ENCODE data around the gene RAB11FIP3.

DNA sequence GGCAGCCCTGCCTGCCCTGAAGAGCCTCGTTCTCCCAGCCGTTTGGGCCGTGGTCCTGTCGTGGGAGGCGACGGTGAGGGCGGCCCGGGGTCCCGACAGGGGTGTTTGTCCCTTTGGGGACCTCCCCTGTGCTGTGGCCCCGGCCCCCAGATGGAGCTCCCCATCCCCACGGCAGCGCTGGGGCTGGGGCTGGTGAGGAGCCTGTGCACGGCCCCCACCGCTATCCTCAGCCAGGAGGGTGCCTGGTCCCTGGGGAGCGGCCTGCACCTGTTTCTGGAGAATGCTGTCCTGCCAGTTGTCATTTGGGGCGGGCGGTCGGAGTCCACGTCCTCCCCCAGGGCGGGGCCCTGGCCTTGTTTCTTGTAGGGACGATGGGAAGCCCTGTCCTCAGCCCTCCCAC is 108.7 kb downstream of the RAB11FIP3 start:
- no peak for TF ChIP-seq NFYB (CRISPR knock-in tag; IDR thresholded peaks at IDR 0.05)
- no peak for TF ChIP-seq TRIM24 (CRISPR knock-in tag; IDR thresholded peaks at IDR 0.05)
- TF ChIP-seq, protein P1, sequence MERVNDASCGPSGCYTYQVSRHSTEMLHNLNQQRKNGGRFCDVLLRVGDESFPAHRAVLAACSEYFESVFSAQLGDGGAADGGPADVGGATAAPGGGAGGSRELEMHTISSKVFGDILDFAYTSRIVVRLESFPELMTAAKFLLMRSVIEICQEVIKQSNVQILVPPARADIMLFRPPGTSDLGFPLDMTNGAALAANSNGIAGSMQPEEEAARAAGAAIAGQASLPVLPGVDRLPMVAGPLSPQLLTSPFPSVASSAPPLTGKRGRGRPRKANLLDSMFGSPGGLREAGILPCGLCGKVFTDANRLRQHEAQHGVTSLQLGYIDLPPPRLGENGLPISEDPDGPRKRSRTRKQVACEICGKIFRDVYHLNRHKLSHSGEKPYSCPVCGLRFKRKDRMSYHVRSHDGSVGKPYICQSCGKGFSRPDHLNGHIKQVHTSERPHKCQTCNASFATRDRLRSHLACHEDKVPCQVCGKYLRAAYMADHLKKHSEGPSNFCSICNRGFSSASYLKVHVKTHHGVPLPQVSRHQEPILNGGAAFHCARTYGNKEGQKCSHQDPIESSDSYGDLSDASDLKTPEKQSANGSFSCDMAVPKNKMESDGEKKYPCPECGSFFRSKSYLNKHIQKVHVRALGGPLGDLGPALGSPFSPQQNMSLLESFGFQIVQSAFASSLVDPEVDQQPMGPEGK (CRISPR knock-in tag; IDR thresholded peaks at IDR 0.05) = no peak
- no peak for TF ChIP-seq ZNF138 (CRISPR knock-in tag; IDR thresholded peaks at IDR 0.05; ENCODE audit: low read depth)
- TF ChIP-seq RAD21 (CRISPR knock-in tag; IDR thresholded peaks at IDR 0.05) = no peak
- no peak for TF ChIP-seq ZNF713 (CRISPR knock-in tag; IDR thresholded peaks at IDR 0.05)
- TF ChIP-seq POLR2A (IDR thresholded peaks at IDR 0.05; ENCODE audit: insufficient read depth in 1 of 2, low read depth in 2 of 2, low read length in 2 of 2) = no peak
- no peak for TF ChIP-seq RARA (CRISPR knock-in tag; IDR thresholded peaks at IDR 0.05)
- no peak for TF ChIP-seq HNRNPH1 (optimal IDR thresholded peaks at IDR 0.05; ENCODE audit: low read depth, low read length)
- TF ChIP-seq, protein P2, sequence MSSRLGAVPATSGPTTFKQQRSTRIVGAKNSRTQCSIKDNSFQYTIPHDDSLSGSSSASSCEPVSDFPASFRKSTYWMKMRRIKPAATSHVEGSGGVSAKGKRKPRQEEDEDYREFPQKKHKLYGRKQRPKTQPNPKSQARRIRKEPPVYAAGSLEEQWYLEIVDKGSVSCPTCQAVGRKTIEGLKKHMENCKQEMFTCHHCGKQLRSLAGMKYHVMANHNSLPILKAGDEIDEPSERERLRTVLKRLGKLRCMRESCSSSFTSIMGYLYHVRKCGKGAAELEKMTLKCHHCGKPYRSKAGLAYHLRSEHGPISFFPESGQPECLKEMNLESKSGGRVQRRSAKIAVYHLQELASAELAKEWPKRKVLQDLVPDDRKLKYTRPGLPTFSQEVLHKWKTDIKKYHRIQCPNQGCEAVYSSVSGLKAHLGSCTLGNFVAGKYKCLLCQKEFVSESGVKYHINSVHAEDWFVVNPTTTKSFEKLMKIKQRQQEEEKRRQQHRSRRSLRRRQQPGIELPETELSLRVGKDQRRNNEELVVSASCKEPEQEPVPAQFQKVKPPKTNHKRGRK (CRISPR knock-in tag; IDR thresholded peaks at IDR 0.05) = no peak
- TF ChIP-seq, protein P3, sequence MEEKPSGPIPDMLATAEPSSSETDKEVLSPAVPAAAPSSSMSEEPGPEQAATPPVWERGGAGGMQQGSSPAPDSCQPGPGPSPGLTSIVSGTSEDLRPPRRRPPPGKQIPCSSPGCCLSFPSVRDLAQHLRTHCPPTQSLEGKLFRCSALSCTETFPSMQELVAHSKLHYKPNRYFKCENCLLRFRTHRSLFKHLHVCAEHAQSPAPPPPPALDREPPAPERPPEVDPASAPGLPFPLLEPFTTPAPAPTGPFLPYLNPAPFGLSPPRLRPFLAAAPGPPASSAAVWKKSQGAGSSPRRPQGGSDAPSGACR (CRISPR knock-in tag; IDR thresholded peaks at IDR 0.05) = no peak
- TF ChIP-seq FOXA3 (CRISPR knock-in tag; IDR thresholded peaks at IDR 0.05) = no peak
- TF ChIP-seq, protein P4, sequence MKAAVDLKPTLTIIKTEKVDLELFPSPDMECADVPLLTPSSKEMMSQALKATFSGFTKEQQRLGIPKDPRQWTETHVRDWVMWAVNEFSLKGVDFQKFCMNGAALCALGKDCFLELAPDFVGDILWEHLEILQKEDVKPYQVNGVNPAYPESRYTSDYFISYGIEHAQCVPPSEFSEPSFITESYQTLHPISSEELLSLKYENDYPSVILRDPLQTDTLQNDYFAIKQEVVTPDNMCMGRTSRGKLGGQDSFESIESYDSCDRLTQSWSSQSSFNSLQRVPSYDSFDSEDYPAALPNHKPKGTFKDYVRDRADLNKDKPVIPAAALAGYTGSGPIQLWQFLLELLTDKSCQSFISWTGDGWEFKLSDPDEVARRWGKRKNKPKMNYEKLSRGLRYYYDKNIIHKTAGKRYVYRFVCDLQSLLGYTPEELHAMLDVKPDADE (CRISPR knock-in tag; IDR thresholded peaks at IDR 0.05) = no peak
- no peak for TF ChIP-seq JUND (CRISPR knock-in tag; IDR thresholded peaks at IDR 0.05)
